GM13976 (cell line): ENCODE measurements around the gene GTF3C2.
A peak's percentile ranks its signal among the peaks of the same experiment; 100 is the strongest.

ENCODE experiments used
- DNase-seq: peaks from one replicate; pipeline ENCODE4 v3.0.0; 2012; ENCODE audit warnings: low spot score
- CTCF ChIP-seq: IDR thresholded peaks from 2 replicates; pipeline ENCODE4 v1.5.1; 2012; ENCODE audit warnings: borderline replicate concordance, mild to moderate bottlenecking; ENCODE audit not compliant: insufficient read depth; ENCODE audit errors: extremely low read depth, missing control alignments, control extremely low read depth
- in situ Hi-C: fragments of 300-500 bp; cut with MboI; formaldehyde crosslinking; loops from one replicate; pipeline ENCODE4 v1.12.0; 2022; ENCODE audit warnings: low sequenced_read_pairs, mixed read lengths, inconsistent platforms; ENCODE audit not compliant: unreplicated experiment

Gene GTF3C2

GRCh38 chr2:27372937-27373336 lies 16.4 kb upstream of the GTF3C2 start:
- no peak for TF ChIP-seq CTCF
- in situ Hi-C loops: no loop called here
- no peak for DNase-seq

GRCh38 chr2:27370816-27371620 lies 14.5 kb upstream of the GTF3C2 start:
- peak; percentile 47 for DNase-seq
- in situ Hi-C loops: no loop called here
- TF ChIP-seq CTCF: no peak

GRCh38 chr2:27370026-27370815 lies 13.7 kb upstream of the GTF3C2 start, which contains the start of the genes EIF2B4 and SNX17:
Gene EIF2B4 (minus strand): TSS chr2:27370338. CDS start chr2:27370314, 24 bp downstream.
Gene SNX17 (plus strand): TSS chr2:27370616. CDS start chr2:27370744, 128 bp downstream.
- peak; percentile 96 for DNase-seq
- peak; percentile 99 for TF ChIP-seq CTCF
- in situ Hi-C loops: no loop called here

- DNase-seq: no peak
- in situ Hi-C loops: no loop called here
- TF ChIP-seq CTCF: no peak
Measured at GRCh38 chr2:27369471-27370025, 13.0 kb upstream of the GTF3C2 start.

- no peak for TF ChIP-seq CTCF
- DNase-seq: no peak
- in situ Hi-C loops: no loop called here
Measured at GRCh38 chr2:27363933-27364332, 7.4 kb upstream of the GTF3C2 start.

- DNase-seq: no peak
- TF ChIP-seq CTCF: no peak
- in situ Hi-C loops: no loop called here
Measured at GRCh38 chr2:27362678-27363420, 6.3 kb upstream of the GTF3C2 start.
